Measurements from ENCODE around the gene CTDSPL.

Gene CTDSPL

DNA sequence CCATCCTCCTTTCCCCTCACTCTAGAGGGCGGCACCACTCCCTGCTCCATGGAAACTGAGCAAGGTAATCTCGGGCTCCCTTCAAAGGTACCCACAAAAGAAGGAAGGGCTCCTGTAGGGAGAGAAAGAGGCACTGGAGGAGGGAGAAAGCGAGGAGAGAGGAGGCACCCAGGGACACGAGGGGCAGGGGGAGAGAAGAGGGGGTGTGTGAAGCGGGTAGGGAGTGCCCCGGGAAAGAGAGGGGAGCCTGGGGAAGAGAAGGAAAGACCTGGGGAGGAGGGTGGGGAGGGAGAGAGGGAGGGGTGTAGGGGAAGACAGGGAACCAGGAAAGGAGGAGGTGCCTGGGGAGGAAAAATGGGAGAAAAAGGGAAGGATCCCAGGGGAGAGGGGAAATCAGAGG, 129.4 kb downstream of the CTDSPL start:
- DNase-seq, result no peak

DNA sequence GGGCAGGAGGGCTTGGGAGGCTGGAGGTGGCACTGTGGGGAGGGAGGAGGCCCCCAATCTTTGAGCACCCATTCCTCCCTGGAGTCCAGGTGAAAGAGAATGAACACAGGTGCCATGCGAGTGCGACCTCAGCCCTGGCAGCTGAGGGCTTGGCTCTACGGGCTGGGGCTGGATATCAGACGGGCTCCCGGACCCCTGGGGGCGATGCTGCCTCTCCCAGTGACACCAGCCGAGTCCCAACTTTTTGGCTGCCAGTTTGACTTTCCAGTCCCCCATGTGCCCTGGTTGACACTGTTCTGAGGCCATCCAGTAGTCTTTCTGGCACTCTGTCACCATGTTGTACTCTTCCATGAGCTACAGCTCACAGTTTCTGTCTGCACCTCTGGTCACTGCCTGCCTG, 130.1 kb downstream of the CTDSPL start:
- no peak for DNase-seq

DNA sequence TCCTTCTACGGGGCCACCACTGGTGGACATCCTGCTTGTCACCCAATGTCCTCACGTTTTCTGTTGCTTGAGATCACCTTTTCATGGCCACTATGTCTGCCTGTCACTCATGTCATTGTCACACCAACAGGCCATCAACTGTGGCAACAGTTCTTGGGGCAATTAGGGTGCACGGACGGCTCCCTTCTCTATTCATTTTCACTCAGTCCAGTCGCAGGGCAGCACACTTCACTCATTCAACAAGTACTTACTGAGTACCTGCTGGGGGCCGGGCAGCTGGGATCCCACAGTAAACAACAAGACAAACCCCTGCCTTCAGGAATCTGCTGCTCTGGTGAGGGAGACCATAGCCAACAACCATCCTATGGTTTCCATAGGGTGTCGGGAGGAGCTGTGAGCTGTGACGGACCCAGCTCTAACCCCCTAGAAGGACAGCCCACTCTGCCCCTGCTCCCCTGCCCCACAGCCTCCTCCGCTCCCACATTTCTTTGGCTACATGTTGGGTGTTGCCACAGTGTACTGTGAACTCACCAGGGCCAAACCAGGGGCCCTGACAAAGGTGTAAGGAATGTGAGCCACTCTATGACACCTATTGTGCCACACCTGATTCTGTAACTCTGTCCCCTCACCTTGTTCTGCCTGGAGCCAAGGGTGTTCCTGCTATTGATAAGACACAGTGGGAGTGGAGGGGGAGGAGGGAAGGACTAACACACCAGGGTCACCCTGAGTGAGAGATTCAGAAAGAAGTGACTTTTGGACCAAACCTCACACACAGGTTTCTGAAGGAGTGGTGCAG, 130.8 kb downstream of the CTDSPL start:
- no peak for DNase-seq

DNA sequence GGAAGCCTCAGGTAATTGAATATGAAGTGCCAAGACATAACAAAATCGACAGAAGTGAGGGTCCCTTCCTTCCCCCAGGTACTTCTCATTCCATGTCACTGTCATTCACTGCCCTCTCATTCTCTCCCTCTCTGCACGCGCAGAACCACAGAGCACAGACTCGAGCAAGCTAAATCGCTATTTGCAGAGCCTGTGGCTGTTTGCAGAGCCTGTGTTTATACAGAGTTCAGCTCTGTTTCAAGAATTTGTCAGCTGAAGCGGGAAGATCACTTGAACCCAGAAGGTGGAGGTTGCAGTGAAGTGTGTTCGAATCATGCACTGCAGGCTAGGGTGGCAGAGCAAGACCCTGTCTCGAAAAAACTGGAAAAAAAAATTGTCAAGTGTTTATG, 131.4 kb downstream of the CTDSPL start:
- DNase-seq, result no peak

DNA sequence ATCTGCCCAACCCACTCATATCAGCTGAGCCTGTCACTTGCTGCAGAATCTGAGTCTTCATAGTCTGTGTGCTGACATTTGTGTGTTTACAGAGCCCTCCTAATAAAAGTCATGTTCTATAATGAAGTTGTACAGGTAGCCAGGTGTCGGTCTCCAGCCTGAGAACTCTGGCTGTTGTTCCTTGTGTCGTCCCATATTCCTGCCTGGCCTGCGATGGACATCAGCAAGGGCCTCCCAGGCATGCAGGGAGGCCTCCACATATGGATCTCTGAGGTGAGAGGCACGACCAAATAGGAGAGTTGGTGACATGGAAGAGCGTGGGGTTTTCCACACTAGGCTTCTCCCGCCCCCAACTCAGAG, 131.8 kb downstream of the CTDSPL start:
- no peak for DNase-seq

DNA sequence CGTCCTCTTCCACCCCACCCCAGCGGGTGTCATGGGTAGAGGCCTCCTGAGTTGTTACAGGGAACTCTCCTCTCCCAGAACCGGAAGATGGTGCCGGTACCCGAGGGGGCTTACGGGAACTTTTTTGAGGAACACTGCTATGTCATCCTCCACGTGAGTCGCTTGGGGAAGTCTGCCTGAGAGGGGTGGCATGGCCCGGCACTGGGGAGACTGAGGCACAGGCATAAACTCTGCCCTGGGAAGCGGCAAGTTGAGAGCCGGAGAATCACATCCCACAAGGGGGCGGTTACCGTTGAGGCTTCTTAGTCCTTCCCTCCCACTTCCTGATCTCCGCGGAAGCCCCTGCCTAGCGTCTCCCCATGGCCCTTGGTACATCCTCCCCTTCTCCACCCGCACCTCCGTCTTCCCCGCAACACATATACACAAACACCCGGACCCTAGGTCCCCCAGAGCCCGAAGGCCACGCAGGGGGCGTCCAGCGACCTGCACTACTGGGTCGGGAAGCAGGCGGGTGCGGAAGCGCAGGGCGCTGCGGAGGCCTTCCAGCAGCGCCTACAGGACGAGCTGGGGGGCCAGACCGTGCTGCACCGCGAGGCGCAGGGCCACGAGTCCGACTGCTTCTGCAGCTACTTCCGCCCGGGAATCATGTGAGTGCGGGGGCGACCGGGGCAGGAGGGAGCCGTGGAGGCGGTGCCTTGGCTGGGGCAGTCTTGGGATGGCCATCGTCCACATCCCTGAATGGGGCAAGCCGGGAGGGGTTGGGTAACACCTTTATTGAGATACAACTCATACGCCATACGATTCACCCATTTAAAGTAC, 132.3 kb downstream of the CTDSPL start:
- no peak for DNase-seq

DNA sequence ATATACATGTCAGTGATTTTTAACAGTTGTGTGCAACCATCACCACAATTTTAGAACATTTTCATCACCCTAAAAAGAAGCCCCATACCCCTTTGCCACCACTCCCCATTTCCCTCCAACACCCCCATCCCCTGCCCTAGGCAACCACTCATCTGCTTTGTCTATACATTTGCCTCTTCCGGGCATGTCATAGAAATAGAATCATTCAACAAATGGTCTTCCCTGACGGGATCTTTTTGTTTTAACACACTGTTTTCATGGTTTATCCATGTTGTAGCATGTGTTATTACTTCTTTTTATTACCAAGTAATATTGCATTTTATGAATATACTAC, 132.9 kb downstream of the CTDSPL start:
- no peak for DNase-seq

DNA sequence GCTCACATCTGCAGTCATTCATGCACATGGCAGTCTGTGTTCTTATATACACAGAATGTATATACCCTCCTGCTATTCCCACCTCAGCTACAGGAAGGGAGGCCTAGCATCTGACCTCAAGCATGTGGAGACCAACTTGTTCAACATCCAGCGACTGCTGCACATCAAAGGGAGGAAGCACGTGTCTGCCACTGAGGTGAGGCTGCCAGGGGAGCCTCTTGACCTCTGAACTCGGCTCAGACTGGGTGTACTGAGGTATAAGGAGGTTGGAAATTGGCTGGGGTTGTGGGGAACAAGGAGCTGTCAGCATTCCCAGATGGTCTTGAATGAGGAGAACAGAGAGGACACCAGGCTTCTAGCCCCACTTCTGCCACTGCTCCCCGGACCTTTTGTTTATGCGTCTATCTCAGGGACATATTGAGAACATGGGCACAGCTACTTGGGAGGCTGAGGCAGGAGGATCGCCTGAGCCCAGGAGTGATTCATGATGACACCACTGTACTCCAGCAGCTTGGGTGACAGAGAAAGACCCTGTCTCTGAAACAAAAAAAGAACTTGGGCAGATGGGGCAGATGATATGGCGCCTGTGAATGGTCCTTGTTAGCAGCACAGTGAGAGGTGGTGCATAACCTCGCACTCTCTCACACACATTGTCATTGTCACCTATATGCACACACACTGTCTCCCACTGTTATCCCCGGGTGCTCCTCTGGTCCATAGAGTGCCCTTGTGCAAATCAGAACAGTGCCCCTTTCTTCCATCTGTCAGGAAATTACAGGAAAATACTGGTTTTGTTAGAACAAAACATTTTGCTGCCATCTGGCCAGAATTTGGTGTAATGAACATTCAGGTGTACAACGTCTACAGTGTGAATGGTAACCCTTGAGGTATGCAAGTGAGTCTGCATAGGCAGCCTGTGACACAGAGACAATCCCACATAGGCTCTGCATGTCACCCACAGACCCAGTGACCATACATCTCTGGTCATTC, 134.3 kb downstream of the CTDSPL start:
- DNase-seq, result no peak

DNA sequence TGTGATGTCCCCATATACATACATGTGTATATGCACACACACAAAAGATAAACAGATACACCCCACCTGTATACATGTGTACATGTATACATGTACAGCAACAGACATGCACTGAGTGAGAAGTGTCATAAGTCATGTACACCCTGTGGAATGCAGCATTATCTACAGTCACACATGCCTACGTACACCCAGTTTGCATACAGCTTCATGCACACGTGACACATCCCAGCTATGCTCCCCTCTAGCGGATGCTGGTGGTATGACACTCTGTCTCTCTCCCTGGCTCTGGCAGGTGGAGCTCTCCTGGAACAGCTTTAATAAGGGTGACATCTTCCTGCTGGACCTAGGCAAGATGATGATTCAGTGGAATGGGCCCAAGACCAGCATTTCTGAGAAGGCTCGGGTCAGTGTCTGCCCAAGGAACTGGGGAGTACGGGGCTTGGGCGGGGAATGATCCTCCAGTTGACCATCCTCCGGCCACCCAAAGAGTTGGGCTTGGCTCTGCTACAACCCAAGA, 135.2 kb downstream of the CTDSPL start:
- DNase-seq, result peak; percentile 7

DNA sequence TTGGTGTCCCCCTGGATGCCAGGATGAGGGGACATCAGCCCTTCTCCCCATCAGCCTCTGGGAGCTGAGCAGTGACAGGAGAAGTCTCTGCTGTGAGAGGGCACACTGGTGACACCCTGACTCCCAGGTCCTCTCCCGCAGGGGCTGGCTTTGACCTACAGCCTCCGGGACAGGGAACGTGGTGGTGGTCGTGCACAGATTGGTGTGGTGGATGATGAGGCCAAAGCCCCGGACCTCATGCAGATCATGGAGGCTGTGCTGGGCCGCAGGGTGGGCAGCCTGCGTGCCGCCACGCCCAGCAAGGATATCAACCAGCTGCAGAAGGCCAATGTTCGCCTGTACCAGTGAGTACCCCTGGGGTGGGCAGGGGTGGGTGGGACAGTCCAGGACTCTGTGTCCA, 135.7 kb downstream of the CTDSPL start:
- no peak for DNase-seq

DNA sequence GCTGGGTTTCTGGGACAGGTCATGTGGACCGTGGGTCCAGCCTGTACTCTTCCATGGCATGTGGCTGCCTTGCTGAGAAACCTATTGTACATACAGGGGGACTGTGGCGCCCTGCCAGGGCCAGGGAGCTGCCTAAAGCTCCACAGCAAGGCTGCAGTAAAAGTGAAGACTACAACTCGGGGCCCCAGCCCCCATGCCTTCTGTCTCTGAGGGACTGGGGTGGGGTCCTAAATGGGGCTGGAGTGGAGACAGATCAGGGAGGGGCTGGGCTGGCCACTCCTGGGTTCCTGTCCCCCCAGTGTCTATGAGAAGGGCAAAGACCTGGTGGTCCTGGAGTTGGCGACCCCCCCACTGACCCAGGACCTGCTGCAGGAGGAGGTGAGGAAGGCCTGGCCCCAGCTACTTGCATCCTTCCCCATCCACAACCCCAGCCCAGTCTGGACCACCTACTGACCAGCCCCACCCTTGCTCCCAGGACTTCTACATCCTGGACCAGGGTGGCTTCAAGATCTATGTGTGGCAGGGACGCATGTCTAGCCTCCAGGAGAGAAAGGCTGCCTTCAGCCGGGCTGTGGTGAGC, 136.2 kb downstream of the CTDSPL start:
- no peak for DNase-seq

DNA sequence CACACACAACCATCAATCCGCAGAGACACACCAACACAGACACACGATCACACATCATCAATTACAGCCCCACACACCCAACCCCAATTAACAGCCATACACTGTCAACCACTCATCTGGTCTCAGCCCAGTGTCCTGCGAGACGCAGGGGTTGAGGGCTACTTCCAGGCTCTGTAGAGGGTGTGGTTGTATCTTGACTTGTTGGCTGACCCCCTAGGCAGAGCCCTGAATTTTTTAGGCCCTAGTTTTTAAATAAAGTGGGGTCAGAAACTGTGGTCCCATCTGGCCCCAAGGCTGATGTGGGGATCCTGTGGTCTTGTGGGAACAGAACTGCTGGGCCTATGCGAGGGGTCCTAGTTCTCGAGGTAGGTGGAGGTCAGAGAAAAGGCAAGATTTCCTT, 138.2 kb downstream of the CTDSPL start:
- no peak for DNase-seq

DNA sequence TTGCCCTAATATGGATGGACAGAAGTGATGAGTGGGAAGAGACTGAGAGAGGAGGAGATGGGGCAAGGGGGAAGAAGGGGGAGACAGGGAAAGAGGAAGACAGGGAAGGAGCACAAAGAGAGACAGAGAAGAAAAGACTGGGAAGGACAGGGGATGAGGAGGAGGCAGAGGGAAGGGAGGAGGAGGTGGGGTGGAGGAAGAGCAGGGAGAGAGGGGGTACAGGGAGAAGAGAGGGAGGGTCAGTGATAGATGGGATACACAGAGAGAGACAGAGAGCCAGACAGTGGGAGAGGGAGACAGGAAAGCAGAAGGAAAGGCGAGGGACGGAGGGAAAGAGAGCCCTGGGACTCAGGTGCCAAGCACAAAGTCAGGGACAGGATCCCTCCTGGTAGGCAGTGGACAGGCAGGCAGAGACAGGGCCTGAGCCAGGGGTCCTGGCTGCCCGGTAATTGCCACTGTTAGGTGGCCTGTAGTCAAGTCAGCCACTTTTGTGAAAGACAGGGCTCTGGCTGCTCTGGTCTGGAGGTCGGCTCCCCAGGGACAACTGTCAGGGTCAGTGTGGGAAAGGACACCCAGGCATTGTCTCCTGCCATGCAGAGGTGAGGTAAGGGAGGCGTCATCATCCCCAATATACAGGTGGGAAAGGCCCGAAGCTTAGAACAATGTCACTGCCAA, 138.7 kb downstream of the CTDSPL start:
- no peak for DNase-seq

DNA sequence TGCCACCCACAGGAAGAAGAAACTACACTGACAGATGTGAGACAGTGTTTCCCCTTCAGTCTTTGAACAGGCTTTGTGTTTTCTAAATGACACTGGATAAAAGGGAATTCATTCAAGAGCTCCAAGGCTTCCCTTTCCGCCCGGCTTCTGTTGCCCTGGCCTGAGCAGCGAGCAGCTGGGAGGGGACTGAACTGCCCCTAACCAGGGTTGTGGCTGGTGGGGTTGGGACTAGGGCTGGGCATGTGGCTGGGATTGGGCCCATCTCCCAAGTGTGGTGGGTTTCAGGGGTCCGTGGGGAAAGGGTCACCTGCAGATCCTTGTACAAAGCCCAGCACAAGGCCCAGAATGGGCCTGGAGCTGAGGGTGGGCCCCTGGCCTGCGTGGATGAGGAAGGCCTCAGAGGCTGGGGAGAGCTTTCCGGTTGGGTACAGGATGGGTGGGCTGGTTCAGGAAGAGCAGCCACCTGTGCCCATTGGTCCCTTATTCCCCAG, 139.3 kb downstream of the CTDSPL start:
- DNase-seq, result no peak

DNA sequence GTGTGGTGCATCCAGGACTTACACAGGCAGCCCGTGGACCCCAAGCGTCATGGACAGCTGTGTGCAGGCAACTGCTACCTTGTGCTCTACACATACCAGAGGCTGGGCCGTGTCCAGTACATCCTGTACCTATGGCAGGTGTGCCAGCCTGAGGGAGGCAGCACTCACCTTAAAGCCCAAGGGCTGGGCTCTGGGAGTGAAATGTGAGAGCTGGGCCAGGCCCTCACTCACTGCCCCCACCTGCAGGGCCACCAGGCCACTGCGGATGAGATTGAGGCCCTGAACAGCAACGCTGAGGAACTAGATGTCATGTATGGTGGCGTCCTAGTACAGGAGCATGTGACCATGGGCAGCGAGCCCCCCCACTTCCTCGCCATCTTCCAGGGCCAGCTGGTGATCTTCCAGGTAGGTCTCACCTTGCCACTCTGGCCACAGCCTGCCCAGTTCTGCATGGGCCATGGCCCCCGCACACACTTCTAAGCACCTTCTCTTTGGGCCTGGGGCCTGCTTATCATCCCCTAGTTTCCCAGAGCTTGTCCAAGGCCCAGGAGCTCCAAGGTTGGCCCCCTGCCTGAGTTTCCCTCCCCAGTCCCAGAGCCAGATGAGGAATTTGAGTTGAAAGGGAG, 139.9 kb downstream of the CTDSPL start:
- no peak for DNase-seq

DNA sequence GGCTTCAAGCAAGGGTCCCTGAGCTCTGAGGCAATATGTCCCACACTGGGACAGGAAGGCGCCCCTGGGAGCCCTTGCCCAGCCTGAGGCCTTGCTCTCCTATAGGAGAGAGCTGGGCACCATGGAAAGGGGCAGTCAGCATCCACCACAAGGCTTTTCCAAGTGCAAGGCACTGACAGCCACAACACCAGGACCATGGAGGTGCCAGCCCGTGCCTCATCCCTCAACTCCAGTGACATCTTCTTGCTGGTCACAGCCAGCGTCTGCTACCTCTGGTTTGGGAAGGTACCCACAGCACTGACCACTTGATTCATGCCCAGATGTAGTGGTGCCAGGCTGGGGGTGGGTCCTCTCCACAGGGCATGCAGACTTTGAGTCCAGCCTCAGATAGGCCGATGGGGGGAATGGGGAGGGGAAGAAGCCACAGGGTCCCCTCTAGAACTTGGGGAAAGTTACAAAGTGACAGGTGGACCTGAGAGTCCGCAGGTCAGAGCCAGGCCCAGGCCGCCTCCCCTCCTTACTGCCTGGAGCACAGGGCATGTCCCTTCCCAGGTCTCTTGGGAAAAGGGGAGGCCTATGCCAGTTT, 140.7 kb downstream of the CTDSPL start:
- no peak for DNase-seq

DNA sequence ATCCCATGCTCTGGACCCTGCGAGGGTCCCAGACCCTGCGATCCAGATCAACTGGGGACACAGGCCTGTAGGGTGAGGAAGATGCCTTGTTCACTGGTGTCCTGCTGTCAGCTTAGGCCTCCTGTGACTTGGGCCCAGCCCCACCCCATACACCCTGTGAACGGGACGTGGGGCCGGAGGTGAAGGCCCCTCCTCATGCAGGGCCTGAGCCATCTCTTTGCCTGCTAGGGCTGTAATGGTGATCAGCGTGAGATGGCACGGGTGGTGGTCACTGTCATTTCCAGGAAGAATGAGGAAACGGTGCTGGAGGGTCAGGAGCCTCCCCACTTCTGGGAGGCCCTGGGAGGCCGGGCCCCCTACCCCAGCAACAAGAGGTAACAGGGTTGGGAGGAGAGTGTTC, 141.3 kb downstream of the CTDSPL start:
- DNase-seq, result no peak

DNA sequence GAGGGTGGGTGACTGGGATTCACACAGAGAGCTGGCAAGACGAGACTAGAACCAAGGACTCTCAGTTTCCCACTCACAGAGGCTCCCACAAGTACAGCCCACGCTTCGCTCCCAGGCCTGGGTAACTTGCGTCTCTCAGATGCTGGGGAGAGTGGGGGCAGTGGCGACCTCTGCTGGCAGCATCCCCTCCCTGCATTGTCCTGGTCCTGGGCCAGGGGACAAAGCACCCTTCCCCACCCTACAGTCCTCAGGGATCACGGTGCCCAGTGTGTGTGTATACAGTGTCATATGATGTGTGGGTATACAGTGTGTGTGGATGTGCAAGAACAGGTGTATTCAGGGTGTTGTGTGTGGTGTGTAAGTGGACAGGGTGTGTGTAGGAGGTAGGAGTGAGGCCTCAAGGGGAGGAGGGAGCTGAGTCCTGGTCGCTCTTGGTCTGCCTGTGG, 141.7 kb downstream of the CTDSPL start:
- no peak for DNase-seq

DNA sequence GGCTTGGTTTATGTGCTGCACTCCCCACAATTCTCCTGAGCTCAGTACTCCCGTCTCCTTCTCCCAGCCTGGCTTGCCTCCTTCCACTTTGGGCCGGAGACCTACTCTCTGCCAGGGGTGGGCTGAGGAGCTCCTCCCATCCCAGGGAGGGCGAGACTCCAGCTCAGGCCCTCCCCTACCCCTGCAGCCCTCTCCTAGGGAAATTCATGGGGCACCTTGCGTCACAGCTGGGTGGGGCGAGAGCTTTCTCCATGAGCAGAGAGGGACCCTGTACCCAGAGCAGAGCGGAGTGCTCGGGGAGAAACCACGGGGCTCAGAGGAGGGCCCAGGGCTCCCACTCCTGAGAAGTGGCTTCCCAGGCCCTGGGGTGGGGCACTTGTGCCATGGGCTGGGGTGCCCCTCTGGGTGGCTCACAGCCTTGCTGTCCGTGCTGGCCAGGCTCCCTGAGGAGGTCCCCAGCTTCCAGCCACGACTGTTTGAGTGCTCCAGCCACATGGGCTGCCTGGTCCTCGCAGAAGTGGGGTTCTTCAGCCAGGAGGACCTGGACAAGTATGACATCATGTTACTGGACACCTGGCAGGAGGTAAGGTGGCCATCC, 142.2 kb downstream of the CTDSPL start:
- DNase-seq, result no peak

DNA sequence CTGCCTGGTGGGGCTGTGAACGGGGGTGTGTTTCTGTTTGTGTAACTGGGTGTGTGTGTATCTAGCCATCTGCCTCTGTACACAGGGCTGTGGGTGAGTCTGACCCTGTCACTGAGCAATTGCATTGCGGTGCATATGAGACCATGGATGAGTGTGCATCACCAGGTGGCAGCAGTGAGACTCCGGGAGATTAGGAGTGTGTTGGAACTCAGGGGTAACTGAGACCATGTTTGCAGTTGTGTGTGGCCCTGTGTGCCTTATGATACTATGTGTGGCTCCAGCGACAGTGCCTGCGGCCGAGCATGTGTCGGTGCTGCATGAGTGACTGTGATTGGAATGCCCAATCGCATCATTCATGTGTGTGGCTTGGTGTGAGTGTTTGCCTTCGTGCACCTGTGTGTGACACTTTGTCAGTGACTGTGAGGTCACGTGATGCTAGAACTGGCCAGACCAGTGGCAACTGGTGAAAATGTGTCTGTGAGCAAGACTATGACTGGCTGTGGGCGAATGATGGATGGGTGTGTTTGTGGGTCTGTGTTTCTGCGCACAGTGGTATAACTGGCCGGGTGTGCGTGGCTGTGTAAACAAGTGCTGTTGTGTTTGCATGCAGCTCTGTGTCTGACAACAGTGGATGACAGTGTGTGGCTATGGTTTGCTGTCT, 142.9 kb downstream of the CTDSPL start:
- DNase-seq, result peak; percentile 7
